IMR-90 (cell line): Measurements from ENCODE around the gene IQCF2. TPM values are rescaled to one million over a fixed set of nuclear protein-coding genes. Genes with fewer than 3 reads are reported as not detected.

ENCODE experiments used
- ATAC-seq: fragments of 200-7000 bp; cut with Tn5 transposase; 2 replicates; pipeline ENCODE4 v1.9.1; 2020; ENCODE audit warnings: low read depth, mild to moderate bottlenecking, moderate library complexity
- BruUV-seq: library from RNA; stranded (reverse); fragments of 400-500 nt; replicated peaks from 2 replicates; lab custom pipeline; 2021; lab: Mats Ljungman, UMichigan
- CTCF ChIA-PET: fragments of 300-600 bp; formaldehyde crosslinking; extraction: SDS; loops from one replicate; lab custom pipeline; 2021; ENCODE audit warnings: antibody characterized with exemption; lab: Yijun Ruan, JAX
- POLR2A ChIA-PET: fragments of 300-600 bp; sonication (Branson Sonifier 250); formaldehyde crosslinking; loops from one replicate; lab custom pipeline; 2022; ENCODE audit warnings: antibody characterized with exemption; ENCODE audit not compliant: unreplicated experiment; lab: Charles Lee
- DNase-seq: peaks from one replicate; pipeline ENCODE4 v3.0.0; 2013
- H2AFZ ChIP-seq: replicated peaks from 2 replicates; pipeline ENCODE3; 2013; ENCODE audit warnings: low read length, mild to moderate bottlenecking; ENCODE audit not compliant: poor library complexity
- H2AK5ac ChIP-seq: 2 replicates; pipeline ENCODE4 v1.6.1; 2013; ENCODE audit warnings: low read depth, low read length, inconsistent platforms
- H2AK9ac ChIP-seq: replicated peaks from 2 replicates; pipeline ENCODE3; 2013; ENCODE audit warnings: mild to moderate bottlenecking, low read depth, low read length, moderate library complexity; ENCODE audit not compliant: poor library complexity
- H2BK120ac ChIP-seq: 2 replicates; pipeline ENCODE4 v1.6.1; 2013; ENCODE audit warnings: low read depth, low read length, inconsistent platforms
- H2BK15ac ChIP-seq: 3 replicates; pipeline ENCODE4 v1.6.1; 2013; ENCODE audit warnings: low read depth, low read length, inconsistent platforms
- H2BK20ac ChIP-seq: 2 replicates; pipeline ENCODE4 v1.6.1; 2013; ENCODE audit warnings: low read depth, mild to moderate bottlenecking, inconsistent platforms, low read length, moderate library complexity
- H2BK5ac ChIP-seq: 2 replicates; pipeline ENCODE4 v1.6.1; 2013; ENCODE audit warnings: mild to moderate bottlenecking, low read depth, low read length, inconsistent platforms; ENCODE audit not compliant: poor library complexity, severe bottlenecking
- H3K14ac ChIP-seq: replicated peaks from 2 replicates; pipeline ENCODE4 v1.6.1; 2013; ENCODE audit warnings: low read depth, low read length, inconsistent platforms
- H3K18ac ChIP-seq: 2 replicates; pipeline ENCODE4 v1.6.1; 2013; ENCODE audit warnings: low read depth, low read length, control low read depth
- H3K23ac ChIP-seq: 2 replicates; pipeline ENCODE4 v1.6.1; 2013; ENCODE audit warnings: low read depth, low read length, inconsistent platforms
- H3K27ac ChIP-seq: 2 replicates; pipeline ENCODE4 v1.5.1; 2013; ENCODE audit warnings: mild to moderate bottlenecking, control low read depth, low read length; ENCODE audit not compliant: insufficient read depth
- H3K27me3 ChIP-seq: 2 replicates; pipeline ENCODE4 v1.6.1; 2013; ENCODE audit warnings: low read length; ENCODE audit not compliant: control insufficient read depth, insufficient read depth
- H3K36me3 ChIP-seq: 2 replicates; pipeline ENCODE4 v1.6.1; 2013; ENCODE audit warnings: low read length, mixed read lengths; ENCODE audit not compliant: control insufficient read depth, insufficient read depth
- H3K4ac ChIP-seq: 2 replicates; pipeline ENCODE4 v1.6.1; 2013; ENCODE audit warnings: low read depth, low read length, inconsistent platforms
- H3K4me1 ChIP-seq: 2 replicates; pipeline ENCODE4 v1.6.1; 2013; ENCODE audit warnings: low read length, mixed read lengths; ENCODE audit not compliant: control insufficient read depth, insufficient read depth
- H3K4me2 ChIP-seq: 2 replicates; pipeline ENCODE4 v1.6.1; 2013; ENCODE audit warnings: low read depth, mild to moderate bottlenecking, control low read depth, low read length, moderate library complexity
- H3K4me3 ChIP-seq: 2 replicates; pipeline ENCODE4 v1.5.1; 2013; ENCODE audit warnings: low read depth, mild to moderate bottlenecking, control low read depth, low read length, moderate library complexity; ENCODE audit not compliant: insufficient read depth
- H3K56ac ChIP-seq: 2 replicates; pipeline ENCODE4 v1.6.1; 2013; ENCODE audit warnings: low read length, inconsistent platforms; ENCODE audit not compliant: insufficient read depth; ENCODE audit errors: extremely low read depth
- H3K79me1 ChIP-seq, 2 experiments: 2 replicates each; pipeline ENCODE4 v1.6.1; 2013; ENCODE audit warnings: low read length in 2 of 2, inconsistent platforms in 1 of 2, low read depth in 1 of 2
- H3K9ac ChIP-seq: 2 replicates; pipeline ENCODE4 v1.6.1; 2013; ENCODE audit warnings: low read depth, low read length, control low read depth
- H3K9me1 ChIP-seq: 2 replicates; pipeline ENCODE4 v1.6.1; 2013; ENCODE audit warnings: low read length, inconsistent platforms; ENCODE audit not compliant: insufficient read depth
- H3K9me3 ChIP-seq: 2 replicates; pipeline ENCODE4 v1.6.1; 2013; ENCODE audit warnings: low read length; ENCODE audit not compliant: control insufficient read depth, insufficient read depth
- H4K20me1 ChIP-seq: 2 replicates; pipeline ENCODE4 v1.6.1; 2013; ENCODE audit warnings: low read length, inconsistent platforms; ENCODE audit not compliant: insufficient read depth
- H4K5ac ChIP-seq: 2 replicates; pipeline ENCODE4 v1.6.1; 2013; ENCODE audit warnings: mild to moderate bottlenecking, low read depth, low read length, control low read depth
- H4K8ac ChIP-seq, 2 experiments: 2 replicates each; pipeline ENCODE4 v1.6.1; 2013; ENCODE audit warnings: low read depth in 2 of 2, low read length in 2 of 2, control low read depth in 1 of 2, inconsistent platforms in 1 of 2
- H4K91ac ChIP-seq: 2 replicates; pipeline ENCODE4 v1.6.1; 2013; ENCODE audit warnings: low read depth, low read length, inconsistent platforms; ENCODE audit not compliant: insufficient read depth
- BHLHE40 ChIP-seq: fragments of 150-350 bp; IDR thresholded peaks from 2 replicates; pipeline ENCODE4 v1.6.1; 2016; ENCODE audit warnings: mild to moderate bottlenecking, low read depth, low read length
- FOS ChIP-seq: fragments of 150-350 bp; IDR thresholded peaks from 2 replicates; pipeline ENCODE4 v1.6.1; 2016; ENCODE audit warnings: low read depth, low read length
- MAFK ChIP-seq: IDR thresholded peaks from 2 replicates; pipeline ENCODE4 v1.6.1; 2012; ENCODE audit warnings: low read depth, low read length, improper control_type of control experiment
- MAZ ChIP-seq: IDR thresholded peaks from 2 replicates; pipeline ENCODE4 v1.6.1; 2012; ENCODE audit warnings: low read depth, mild to moderate bottlenecking, low read length, improper control_type of control experiment, moderate library complexity, borderline replicate concordance
- POLR2A ChIP-seq: IDR thresholded peaks from 2 replicates; pipeline ENCODE4 v1.6.1; 2012; ENCODE audit warnings: mild to moderate bottlenecking, low read depth, low read length
- RAD21 ChIP-seq: IDR thresholded peaks from 2 replicates; pipeline ENCODE4 v1.6.1; 2012; ENCODE audit warnings: low read length, improper control_type of control experiment
- RCOR1 ChIP-seq: IDR thresholded peaks from 2 replicates; pipeline ENCODE4 v1.6.1; 2012; ENCODE audit warnings: mild to moderate bottlenecking, low read length, improper control_type of control experiment; ENCODE audit not compliant: insufficient replicate concordance
- RFX5 ChIP-seq: IDR thresholded peaks from 2 replicates; pipeline ENCODE4 v1.8.0; 2012; ENCODE audit warnings: low read depth, mild to moderate bottlenecking, low read length, moderate library complexity
- SMC3 ChIP-seq: fragments of 150-350 bp; IDR thresholded peaks from 2 replicates; pipeline ENCODE4 v1.6.1; 2016; ENCODE audit warnings: low read depth, mild to moderate bottlenecking, antibody characterized with exemption, low read length, moderate library complexity
- whole genome bisulfite sequencing, 2 experiments: methylation state at CpG; one replicate each; pipeline versions ENCODE4 v1.1.5 to v1.1.7; 2013; ENCODE audit warnings: missing lambda C conversion rate in 2 of 2; ENCODE audit not compliant: insufficient read length in 1 of 2; ENCODE audit errors: extremely low coverage in 2 of 2; 5-methylcytosine and 5-hydroxymethylcytosine counted together
- dilution Hi-C: fragments of 300-500 bp; cut with HindIII; formaldehyde crosslinking; loops from one replicate; pipeline ENCODE4 v1.14.3; 2018; ENCODE audit warnings: low sequenced_read_pairs; ENCODE audit not compliant: unreplicated experiment
- in situ Hi-C: fragments of 300-500 bp; cut with MboI; formaldehyde crosslinking; loops from 3 replicates; pipeline ENCODE4 v1.14.3; 2019; ENCODE audit warnings: low sequenced_read_pairs, inconsistent platforms, mixed read lengths
- intact Hi-C: fragments of 100-400 bp; cut with micrococcal nuclease; formaldehyde crosslinking; loops from 2 replicates; pipeline ENCODE4 v1.10.0; 2022
- polyA plus RNA-seq, 3 experiments: library from polyadenylated mRNA; depleted of rRNA; stranded (reverse); fragments of >200 nt; gene quantifications; 2 replicates each; pipeline ENCODE4 v1.2.3, GENCODE V29; 2012; ENCODE audit warnings: low replicate concordance in 1 of 3
- total RNA-seq: library from RNA; depleted of rRNA; stranded (reverse); fragments of >200 nt; gene quantifications from 2 replicates; pipeline ENCODE4 v1.2.3, GENCODE V29; 2012
- TF ChIP-seq, protein P1 (sequence below): conservative IDR thresholded peaks from 2 replicates; pipeline ENCODE4 v1.5.1; 2012; ENCODE audit warnings: mild to moderate bottlenecking, low read depth, low read length, improper control_type of control experiment
- TF ChIP-seq, protein P2 (sequence below): fragments of 150-350 bp; IDR thresholded peaks from 2 replicates; pipeline ENCODE4 v1.6.1; 2016; ENCODE audit warnings: low read depth, mild to moderate bottlenecking, low read length, moderate library complexity, borderline replicate concordance

Gene IQCF2
- total and polyA plus RNA-seq, 2 of the 4 experiments (the other 2 are of a cell fraction), result not detected

DNA sequence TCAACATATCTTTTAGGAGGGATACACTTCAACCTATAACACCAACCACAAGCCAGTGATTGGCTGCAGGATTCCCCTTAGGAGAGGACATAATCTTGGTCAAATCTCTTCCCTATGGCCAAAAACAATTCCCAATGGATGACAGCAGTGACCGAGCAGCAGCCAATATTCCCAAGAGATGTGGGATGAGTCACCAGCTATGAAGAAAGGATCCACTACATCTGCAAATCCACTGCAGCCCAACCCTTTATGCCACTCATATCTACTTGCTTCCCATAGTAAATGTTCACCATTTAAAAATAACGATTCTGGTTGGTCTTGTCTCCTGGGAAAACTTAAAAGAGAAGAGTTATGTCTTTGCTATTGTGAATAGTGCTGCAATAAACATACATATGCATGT is 18.5 kb downstream of the IQCF2 start:
- H3K18ac ChIP-seq, result no peak overlapping the region
- H3K4me2 ChIP-seq, result no peak overlapping the region
- no peak overlapping the region for H3K9ac ChIP-seq
- no peak overlapping the region for H2BK15ac ChIP-seq
- no peak overlapping the region for H2BK20ac ChIP-seq
- H2AK9ac ChIP-seq, result no peak overlapping the region
- no peak overlapping the region for H3K14ac ChIP-seq
- H2AFZ ChIP-seq, result no peak overlapping the region
- in situ Hi-C loops, result no loop called here
- H2BK120ac ChIP-seq, result no peak overlapping the region
- H3K27me3 ChIP-seq, result no peaks in the 10 kb centered on the region; the same call in 1 of the 2 replicates
- no peak overlapping the region for H4K5ac ChIP-seq
- H3K9me3 ChIP-seq, result no peaks in the 10 kb centered on the region
- no peak overlapping the region for H3K4me3 ChIP-seq
- H4K8ac ChIP-seq, result no peak overlapping the region
- H2BK5ac ChIP-seq, result no peak overlapping the region
- H4K20me1 ChIP-seq, result no peaks in the 10 kb centered on the region
- H3K27ac ChIP-seq, result no peak overlapping the region
- H3K9me1 ChIP-seq, result no peaks in the 10 kb centered on the region
- ATAC-seq (no peak), DNase-seq (no peak)
- no peaks in the 10 kb centered on the region for H3K4me1 ChIP-seq
- WGBS, 2 experiments, result no CpG with 5 or more reads among the region's 2 CpGs
- H3K79me1 ChIP-seq, result no peaks in the 10 kb centered on the region
- ChIA-PET CTCF (no interaction called here), POLR2A (no interaction called here)
- H3K36me3 ChIP-seq, result no peaks in the 10 kb centered on the region
- no peak for TF ChIP-seq RAD21
- no peak for TF ChIP-seq RFX5
- TF ChIP-seq MAFK, result no peak
- no peak for TF ChIP-seq POLR2A
- TF ChIP-seq, protein P1, sequence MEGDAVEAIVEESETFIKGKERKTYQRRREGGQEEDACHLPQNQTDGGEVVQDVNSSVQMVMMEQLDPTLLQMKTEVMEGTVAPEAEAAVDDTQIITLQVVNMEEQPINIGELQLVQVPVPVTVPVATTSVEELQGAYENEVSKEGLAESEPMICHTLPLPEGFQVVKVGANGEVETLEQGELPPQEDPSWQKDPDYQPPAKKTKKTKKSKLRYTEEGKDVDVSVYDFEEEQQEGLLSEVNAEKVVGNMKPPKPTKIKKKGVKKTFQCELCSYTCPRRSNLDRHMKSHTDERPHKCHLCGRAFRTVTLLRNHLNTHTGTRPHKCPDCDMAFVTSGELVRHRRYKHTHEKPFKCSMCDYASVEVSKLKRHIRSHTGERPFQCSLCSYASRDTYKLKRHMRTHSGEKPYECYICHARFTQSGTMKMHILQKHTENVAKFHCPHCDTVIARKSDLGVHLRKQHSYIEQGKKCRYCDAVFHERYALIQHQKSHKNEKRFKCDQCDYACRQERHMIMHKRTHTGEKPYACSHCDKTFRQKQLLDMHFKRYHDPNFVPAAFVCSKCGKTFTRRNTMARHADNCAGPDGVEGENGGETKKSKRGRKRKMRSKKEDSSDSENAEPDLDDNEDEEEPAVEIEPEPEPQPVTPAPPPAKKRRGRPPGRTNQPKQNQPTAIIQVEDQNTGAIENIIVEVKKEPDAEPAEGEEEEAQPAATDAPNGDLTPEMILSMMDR, result no peak
- TF ChIP-seq, protein P2, sequence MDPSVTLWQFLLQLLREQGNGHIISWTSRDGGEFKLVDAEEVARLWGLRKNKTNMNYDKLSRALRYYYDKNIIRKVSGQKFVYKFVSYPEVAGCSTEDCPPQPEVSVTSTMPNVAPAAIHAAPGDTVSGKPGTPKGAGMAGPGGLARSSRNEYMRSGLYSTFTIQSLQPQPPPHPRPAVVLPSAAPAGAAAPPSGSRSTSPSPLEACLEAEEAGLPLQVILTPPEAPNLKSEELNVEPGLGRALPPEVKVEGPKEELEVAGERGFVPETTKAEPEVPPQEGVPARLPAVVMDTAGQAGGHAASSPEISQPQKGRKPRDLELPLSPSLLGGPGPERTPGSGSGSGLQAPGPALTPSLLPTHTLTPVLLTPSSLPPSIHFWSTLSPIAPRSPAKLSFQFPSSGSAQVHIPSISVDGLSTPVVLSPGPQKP, result no peak
- TF ChIP-seq RCOR1, result no peak
- no peak for TF ChIP-seq SMC3
- no peak for TF ChIP-seq FOS
- TF ChIP-seq MAZ, result no peak
- TF ChIP-seq BHLHE40, result no peak
- no peak overlapping the region for H3K56ac ChIP-seq
- H2AK5ac ChIP-seq, result no peak overlapping the region
- no peak overlapping the region for H3K23ac ChIP-seq
- H4K91ac ChIP-seq, result no peak overlapping the region
- no TSS peak for BruUV-seq
- intact Hi-C loops, result no loop called here
- H3K4ac ChIP-seq, result no peak overlapping the region
- dilution Hi-C loops, result no loop called here
